ENCODE results near the gene SORCS3. TPM values are rescaled to one million over a fixed set of nuclear protein-coding genes. Genes with fewer than 3 reads are reported as not detected.
A peak's percentile ranks its signal among the peaks of the same experiment; 100 is the strongest.

The SORCS3 gene
- not detected in 3 replicates for total RNA-seq
- long read RNA-seq, result 0 reads

DNA sequence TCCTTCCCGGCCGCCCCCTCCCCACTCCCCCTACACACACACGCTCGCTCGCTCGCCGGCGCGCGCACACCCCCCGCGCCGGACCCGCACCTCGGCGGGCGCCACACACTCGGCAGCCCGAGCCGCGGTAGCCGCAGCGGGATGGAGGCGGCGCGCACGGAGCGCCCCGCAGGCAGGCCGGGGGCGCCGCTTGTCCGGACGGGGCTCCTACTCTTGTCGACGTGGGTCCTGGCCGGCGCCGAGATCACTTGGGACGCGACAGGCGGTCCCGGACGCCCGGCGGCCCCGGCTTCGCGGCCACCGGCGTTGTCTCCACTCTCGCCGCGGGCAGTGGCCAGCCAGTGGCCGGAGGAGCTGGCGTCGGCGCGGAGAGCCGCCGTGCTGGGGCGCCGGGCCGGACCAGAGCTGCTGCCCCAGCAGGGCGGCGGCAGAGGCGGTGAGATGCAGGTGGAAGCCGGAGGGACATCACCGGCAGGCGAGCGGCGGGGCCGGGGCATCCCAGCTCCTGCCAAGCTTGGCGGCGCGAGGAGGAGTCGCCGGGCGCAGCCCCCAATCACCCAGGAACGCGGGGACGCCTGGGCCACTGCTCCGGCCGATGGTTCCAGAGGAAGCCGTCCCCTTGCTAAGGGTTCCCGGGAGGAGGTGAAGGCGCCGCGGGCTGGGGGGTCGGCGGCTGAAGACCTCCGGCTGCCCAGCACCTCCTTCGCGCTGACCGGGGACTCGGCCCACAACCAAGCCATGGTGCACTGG, at the start of gene SORCS3:
SORCS3 (plus strand) TSS at position 104 of the 750 bp plus-strand sequence.
- Mint-ChIP-seq H3K27ac (ENCODE audit: unreplicated experiment) (no peak within 1 kb of the TSS), H3K27me3 (ENCODE audit: low read depth) (peaks cover 75% of the 10 kb centered on the region)
- no peak for DNase-seq (ENCODE audit: low spot score)

GRCh38 chr10:104591441-104591840, 49.6 kb upstream of the SORCS3 start:
- H3K9me3 Mint-ChIP-seq (ENCODE audit: low read depth), result no peaks in the 10 kb centered on the region
- no peak overlapping the region for H3K27ac Mint-ChIP-seq (ENCODE audit: unreplicated experiment)
- no peaks in the 10 kb centered on the region for H3K4me1 Mint-ChIP-seq (ENCODE audit: low read depth)
- peaks cover 17% of the 10 kb centered on the region for H3K27me3 Mint-ChIP-seq (ENCODE audit: low read depth)
- no peak for TF ChIP-seq CTCF (IDR thresholded peaks at IDR 0.05)
- no peak overlapping the region for H3K4me3 Mint-ChIP-seq (ENCODE audit: unreplicated experiment)
- no peak for DNase-seq (ENCODE audit: low spot score)
- no peaks in the 10 kb centered on the region for H3K36me3 Mint-ChIP-seq (ENCODE audit: low read depth)

More for the DNA sequence above, at the start of gene SORCS3:
- Mint-ChIP-seq H3K36me3 (ENCODE audit: low read depth) (peaks cover 8% of the 10 kb centered on the region), H3K4me1 (ENCODE audit: low read depth) (peaks cover 14% of the 10 kb centered on the region), H3K4me3 (ENCODE audit: unreplicated experiment) (peak within 1 kb of the TSS; percentile 58), H3K9me3 (ENCODE audit: low read depth) (no peaks in the 10 kb centered on the region)
- no peak for TF ChIP-seq CTCF (IDR thresholded peaks at IDR 0.05)

DNA sequence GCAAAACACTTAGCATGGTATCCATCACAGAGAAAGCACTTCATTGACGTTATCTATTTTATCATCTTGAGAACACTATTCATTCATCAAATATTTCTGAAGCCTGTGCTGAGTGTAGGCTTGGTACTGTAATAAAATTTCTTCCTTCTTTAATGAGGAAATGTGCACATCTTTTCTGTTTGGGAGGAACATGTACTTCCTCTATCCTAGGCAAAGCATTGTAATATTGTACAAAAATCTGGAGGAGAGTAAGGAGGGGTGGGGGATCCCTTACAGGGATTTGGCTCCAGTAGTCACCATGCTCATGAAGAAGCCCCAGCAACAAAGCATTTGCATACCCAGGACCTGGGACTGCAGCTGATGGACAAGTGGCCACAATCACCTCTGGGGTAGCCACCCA, 39.9 kb upstream of the SORCS3 start:
- H3K27ac Mint-ChIP-seq (ENCODE audit: unreplicated experiment), result no peak overlapping the region
- DNase-seq (ENCODE audit: low spot score), result no peak
- H3K9me3 Mint-ChIP-seq (ENCODE audit: low read depth), result no peaks in the 10 kb centered on the region

DNA sequence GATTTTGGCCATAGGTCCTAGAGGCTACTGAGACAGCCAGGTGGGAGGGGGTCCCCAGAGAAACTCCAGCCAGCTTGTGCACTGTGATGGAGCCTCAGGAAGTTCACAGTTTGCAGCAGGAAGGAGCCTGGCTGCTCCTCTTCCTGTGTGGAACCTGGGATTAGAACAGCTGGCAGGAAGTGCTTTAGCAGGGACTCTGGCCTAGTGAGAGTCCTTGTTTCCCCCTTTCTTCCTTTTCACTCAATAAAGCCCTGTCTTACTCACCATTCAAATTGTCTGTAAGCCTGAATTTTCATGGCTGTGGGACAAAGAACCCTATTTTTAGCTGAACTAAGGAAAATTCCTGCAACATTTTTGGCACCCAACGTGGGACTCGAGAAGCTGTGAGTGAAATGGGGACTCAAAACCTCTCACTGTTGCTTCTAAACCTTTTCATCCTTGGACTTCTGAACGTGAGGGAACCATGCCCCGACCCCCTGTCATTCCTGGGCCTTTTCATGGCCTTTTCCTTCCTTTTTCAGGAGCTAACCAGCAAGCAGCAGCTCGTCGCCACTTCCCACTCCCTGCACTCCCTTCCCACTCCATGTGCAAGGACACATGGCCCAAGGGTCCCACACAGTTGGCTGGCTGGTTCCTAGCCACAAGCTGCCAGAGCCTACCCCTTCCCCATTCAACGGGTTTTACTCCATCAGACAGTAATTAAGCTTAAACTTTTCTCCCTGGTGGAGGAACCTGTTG, 32.8 kb upstream of the SORCS3 start:
- no peak for TF ChIP-seq CTCF (IDR thresholded peaks at IDR 0.05)
- no peaks in the 10 kb centered on the region for H3K36me3 Mint-ChIP-seq (ENCODE audit: low read depth)
- no peak overlapping the region for H3K4me3 Mint-ChIP-seq (ENCODE audit: unreplicated experiment)
- H3K27ac Mint-ChIP-seq (ENCODE audit: unreplicated experiment), result no peak overlapping the region
- no peak for DNase-seq (ENCODE audit: low spot score)
- H3K9me3 Mint-ChIP-seq (ENCODE audit: low read depth), result peaks cover 15% of the 10 kb centered on the region
- no peaks in the 10 kb centered on the region for H3K4me1 Mint-ChIP-seq (ENCODE audit: low read depth)
- H3K27me3 Mint-ChIP-seq (ENCODE audit: low read depth), result peaks cover 3% of the 10 kb centered on the region

More for the DNA sequence above, 39.9 kb upstream of the SORCS3 start:
- no peak for TF ChIP-seq CTCF (IDR thresholded peaks at IDR 0.05)
- Mint-ChIP-seq H3K27me3 (ENCODE audit: low read depth) (peaks cover 6% of the 10 kb centered on the region), H3K4me3 (ENCODE audit: unreplicated experiment) (no peak overlapping the region), H3K36me3 (ENCODE audit: low read depth) (no peaks in the 10 kb centered on the region), H3K4me1 (ENCODE audit: low read depth) (no peaks in the 10 kb centered on the region)

DNA sequence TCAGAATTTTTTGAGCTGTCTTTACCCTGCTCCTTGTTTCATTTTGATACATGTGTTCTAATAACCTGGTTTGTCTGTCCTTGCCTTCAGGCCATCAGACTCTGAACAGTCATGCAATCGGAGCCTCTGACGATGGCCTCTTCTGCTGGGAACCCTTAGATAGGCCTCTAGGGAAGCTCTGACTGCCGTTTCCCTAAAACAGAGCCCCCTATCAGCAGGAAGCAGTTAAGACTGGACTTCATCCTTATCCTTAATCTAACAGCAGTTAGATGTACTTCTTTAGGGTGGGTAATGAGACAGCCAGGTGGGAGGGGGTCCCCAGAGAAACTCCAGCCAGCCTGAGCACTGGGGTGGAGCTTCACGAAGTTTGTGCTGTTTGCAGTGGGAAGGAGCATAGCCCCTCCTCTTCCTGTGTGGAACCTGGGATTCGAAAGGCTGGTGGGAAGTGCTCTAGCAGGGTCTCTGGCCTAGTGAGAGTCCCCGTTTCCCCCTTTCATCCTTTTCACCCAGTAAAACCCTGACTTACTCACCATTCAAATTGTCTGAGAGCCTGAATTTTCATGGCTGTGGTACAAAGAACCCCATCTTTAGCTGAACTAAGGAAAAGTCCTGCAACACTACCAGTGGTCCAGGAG, 28.4 kb upstream of the SORCS3 start:
- Mint-ChIP-seq H3K4me3 (ENCODE audit: unreplicated experiment) (no peak overlapping the region), H3K4me1 (ENCODE audit: low read depth) (no peaks in the 10 kb centered on the region)

More for the DNA sequence above, 28.4 kb upstream of the SORCS3 start:
- Mint-ChIP-seq H3K36me3 (ENCODE audit: low read depth) (no peaks in the 10 kb centered on the region), H3K27me3 (ENCODE audit: low read depth) (peaks cover 4% of the 10 kb centered on the region), H3K27ac (ENCODE audit: unreplicated experiment) (no peak overlapping the region), H3K9me3 (ENCODE audit: low read depth) (peaks cover 12% of the 10 kb centered on the region)
- TF ChIP-seq CTCF (IDR thresholded peaks at IDR 0.05), result no peak
- DNase-seq (ENCODE audit: low spot score), result no peak
